Neural cell (in vitro differentiated cells): ENCODE measurements around the gene ATP6V1E1. TPM values are rescaled to one million over a fixed set of nuclear protein-coding genes. Genes with fewer than 3 reads are reported as not detected.

Experiments used
- H2AFZ ChIP-seq: fragments of 200-600, 300-800 bp; sonication (generic), shearing (Covaris generic); 2 replicates; pipeline ENCODE4 v1.6.0; 2014; ENCODE audit warnings: low read depth, mild to moderate bottlenecking, antibody characterized with exemption, low read length, moderate library complexity
- H3F3A ChIP-seq: fragments of 200-600 bp; shearing (Covaris generic); 2 replicates; pipeline ENCODE4 v1.6.1; 2016; ENCODE audit warnings: mild to moderate bottlenecking, moderate library complexity, mixed read lengths, antibody characterized with exemption, low read length; ENCODE audit not compliant: insufficient read depth, poor library complexity, severe bottlenecking
- H3K27ac ChIP-seq: fragments of 200-600, 300-800 bp; sonication (generic), shearing (Covaris generic); 2 replicates; pipeline ENCODE4 v1.5.1; 2014; ENCODE audit warnings: mild to moderate bottlenecking, low read length, moderate library complexity
- H3K27me3 ChIP-seq: fragments of 300-800, 200-600 bp; sonication (generic), shearing (Covaris generic); 2 replicates; pipeline ENCODE4 v1.6.0; 2014; ENCODE audit warnings: mild to moderate bottlenecking, low read depth, low read length, moderate library complexity; ENCODE audit not compliant: insufficient read depth
- H3K36me3 ChIP-seq: fragments of 300-800, 200-600 bp; sonication (generic), shearing (Covaris generic); 2 replicates; pipeline ENCODE4 v1.5.1; 2014; ENCODE audit warnings: mild to moderate bottlenecking, antibody characterized with exemption, low read length, moderate library complexity; ENCODE audit not compliant: insufficient read depth
- H3K4me2 ChIP-seq: fragments of 300-800, 200-600 bp; sonication (generic), shearing (Covaris generic); 2 replicates; pipeline ENCODE4 v1.6.0; 2014; ENCODE audit warnings: mild to moderate bottlenecking, low read length
- H3K4me3 ChIP-seq: fragments of 300-800, 200-600 bp; sonication (generic), shearing (Covaris generic); 2 replicates; pipeline ENCODE4 v1.5.1; 2014; ENCODE audit warnings: mild to moderate bottlenecking, low read length, moderate library complexity
- H3K79me2 ChIP-seq: fragments of 200-600 bp; shearing (Covaris generic); replicated peaks from 2 replicates; pipeline ENCODE4 v1.6.0; 2014; ENCODE audit warnings: mild to moderate bottlenecking, low read length, moderate library complexity; ENCODE audit not compliant: insufficient read depth
- H3K9ac ChIP-seq: fragments of 300-800, 200-600 bp; sonication (generic), shearing (Covaris generic); 2 replicates; pipeline ENCODE4 v1.6.1; 2016; ENCODE audit warnings: mild to moderate bottlenecking, low read length, mixed read lengths
- H3K9me2 ChIP-seq: fragments of 200-600 bp; shearing (Covaris generic); 2 replicates; pipeline ENCODE4 v1.6.1; 2016; ENCODE audit warnings: mild to moderate bottlenecking, low read length, mixed read lengths; ENCODE audit not compliant: insufficient read depth
- H3K9me3 ChIP-seq: fragments of 200-600, 300-800 bp; sonication (generic), shearing (Covaris generic); 2 replicates; pipeline ENCODE4 v1.6.1; 2016; ENCODE audit warnings: mild to moderate bottlenecking, mixed run types, low read length, moderate library complexity, mixed read lengths
- H4K20me1 ChIP-seq: fragments of 200-600 bp; shearing (Covaris generic); 2 replicates; pipeline ENCODE4 v1.6.1; 2016; ENCODE audit warnings: mild to moderate bottlenecking, mixed run types; ENCODE audit not compliant: insufficient read depth
- CTCF ChIP-seq: fragments of 450-650 bp; IDR thresholded peaks from 2 replicates; pipeline ENCODE4 v1.5.1; 2014; ENCODE audit warnings: antibody characterized with exemption, mild to moderate bottlenecking, moderate library complexity; ENCODE audit not compliant: poor library complexity, severe bottlenecking
- EP300 ChIP-seq: fragments of 450-650 bp; conservative IDR thresholded peaks from 2 replicates; pipeline ENCODE4 v1.6.1; 2014; ENCODE audit warnings: antibody characterized with exemption, mild to moderate bottlenecking, moderate library complexity; ENCODE audit not compliant: poor library complexity, severe bottlenecking
- EZH2 ChIP-seq: fragments of 200-600, 300-800 bp; shearing (Covaris generic), sonication (generic); IDR thresholded peaks from 2 replicates; pipeline ENCODE4 v1.6.1; 2014; ENCODE audit warnings: antibody characterized with exemption, low read length, borderline replicate concordance, mild to moderate bottlenecking; ENCODE audit not compliant: insufficient read depth, poor library complexity, severe bottlenecking
- MXI1 ChIP-seq: fragments of 450-650 bp; conservative IDR thresholded peaks from 2 replicates; pipeline ENCODE4 v1.6.1; 2014; ENCODE audit warnings: antibody characterized with exemption, mild to moderate bottlenecking; ENCODE audit not compliant: poor library complexity, severe bottlenecking
- POLR2AphosphoS5 ChIP-seq: IDR thresholded peaks from 2 replicates; pipeline ENCODE4 v1.6.1; 2012
- RAD21 ChIP-seq: fragments of 450-650 bp; conservative IDR thresholded peaks from 2 replicates; pipeline ENCODE4 v1.6.1; 2014; ENCODE audit warnings: antibody characterized with exemption, mild to moderate bottlenecking, moderate library complexity
- REST ChIP-seq: IDR thresholded peaks from 2 replicates; pipeline ENCODE4 v1.6.1; 2012; ENCODE audit warnings: borderline replicate concordance
- SMC3 ChIP-seq: fragments of 450-650 bp; conservative IDR thresholded peaks from 2 replicates; pipeline ENCODE4 v1.6.1; 2014; ENCODE audit warnings: antibody characterized with exemption, mild to moderate bottlenecking, moderate library complexity; ENCODE audit not compliant: poor library complexity
- TAF1 ChIP-seq: IDR thresholded peaks from 2 replicates; pipeline ENCODE4 v1.6.1; 2012; ENCODE audit warnings: low read depth
- polyA plus RNA-seq: library from polyadenylated mRNA; depleted of rRNA; stranded (reverse); fragments of >200 nt; gene quantifications from 2 replicates; pipeline ENCODE4 v1.2.3, GENCODE V29; 2014

ATP6V1E1 gene
- polyA plus RNA-seq, 1 donor from 2014 or later: 224 TPM

- H3K4me2 ChIP-seq: no peak overlapping the region
- H4K20me1 ChIP-seq: no peaks in the 10 kb centered on the region
- TF ChIP-seq TAF1 (no peak), EZH2 (no peak), RAD21 (no peak)
- H3K79me2 ChIP-seq: peaks cover 4% of the 10 kb centered on the region
- no peak overlapping the region for H3K4me3 ChIP-seq
- no peak overlapping the region for H2AFZ ChIP-seq
- H3K9ac ChIP-seq: no peak overlapping the region
- H3K27ac ChIP-seq: no peak overlapping the region
- no peaks in the 10 kb centered on the region for H3K9me3 ChIP-seq
- no peaks in the 10 kb centered on the region for H3K27me3 ChIP-seq
- no peaks in the 10 kb centered on the region for H3K9me2 ChIP-seq
- H3F3A ChIP-seq: peaks cover 2% of the 10 kb centered on the region
- no peaks in the 10 kb centered on the region for H3K36me3 ChIP-seq
Measured at GRCh38 chr22:17633998-17634323, 5.4 kb upstream of the ATP6V1E1 start.

GRCh38 chr22:17633217-17633997 lies 4.9 kb upstream of the ATP6V1E1 start:
- H3K4me3 ChIP-seq: no peak overlapping the region
- H3F3A ChIP-seq: peaks cover 3% of the 10 kb centered on the region
- peaks cover 5% of the 10 kb centered on the region for H3K79me2 ChIP-seq
- no peak overlapping the region for H2AFZ ChIP-seq
- no peaks in the 10 kb centered on the region for H3K36me3 ChIP-seq
- no peaks in the 10 kb centered on the region for H3K9me3 ChIP-seq
- no peaks in the 10 kb centered on the region for H3K27me3 ChIP-seq
- H3K27ac ChIP-seq: no peak overlapping the region
- no peaks in the 10 kb centered on the region for H3K9me2 ChIP-seq
- no peaks in the 10 kb centered on the region for H4K20me1 ChIP-seq
- no peak overlapping the region for H3K9ac ChIP-seq
- H3K4me2 ChIP-seq: no peak overlapping the region
- TF ChIP-seq MXI1: no peak
- TF ChIP-seq CTCF: no peak
- no peak for TF ChIP-seq RAD21
- no peak for TF ChIP-seq REST
- TF ChIP-seq TAF1: no peak
- no peak for TF ChIP-seq POLR2AphosphoS5
- TF ChIP-seq EP300: no peak
- TF ChIP-seq EZH2: no peak
- TF ChIP-seq SMC3: no peak
